ENCODE data around the gene SLC11A2.
"Not testable (repeated sequence)": the region's sequence is repeated elsewhere in the genome, so short reads cannot be mapped to it uniquely, and the experiment has no call there.

The SLC11A2 gene

GRCh38 chr12:50971946-50972345 is 54.2 kb downstream of the SLC11A2 start:
- CTCF ChIA-PET = interaction anchor here (1.0 to 3.4 kb wide), 2 partner anchors 11 to 14 kb away, joined by 3 to 18 read pairs; no protein-coding TSS in a partner anchor
- TF ChIP-seq, protein P1, sequence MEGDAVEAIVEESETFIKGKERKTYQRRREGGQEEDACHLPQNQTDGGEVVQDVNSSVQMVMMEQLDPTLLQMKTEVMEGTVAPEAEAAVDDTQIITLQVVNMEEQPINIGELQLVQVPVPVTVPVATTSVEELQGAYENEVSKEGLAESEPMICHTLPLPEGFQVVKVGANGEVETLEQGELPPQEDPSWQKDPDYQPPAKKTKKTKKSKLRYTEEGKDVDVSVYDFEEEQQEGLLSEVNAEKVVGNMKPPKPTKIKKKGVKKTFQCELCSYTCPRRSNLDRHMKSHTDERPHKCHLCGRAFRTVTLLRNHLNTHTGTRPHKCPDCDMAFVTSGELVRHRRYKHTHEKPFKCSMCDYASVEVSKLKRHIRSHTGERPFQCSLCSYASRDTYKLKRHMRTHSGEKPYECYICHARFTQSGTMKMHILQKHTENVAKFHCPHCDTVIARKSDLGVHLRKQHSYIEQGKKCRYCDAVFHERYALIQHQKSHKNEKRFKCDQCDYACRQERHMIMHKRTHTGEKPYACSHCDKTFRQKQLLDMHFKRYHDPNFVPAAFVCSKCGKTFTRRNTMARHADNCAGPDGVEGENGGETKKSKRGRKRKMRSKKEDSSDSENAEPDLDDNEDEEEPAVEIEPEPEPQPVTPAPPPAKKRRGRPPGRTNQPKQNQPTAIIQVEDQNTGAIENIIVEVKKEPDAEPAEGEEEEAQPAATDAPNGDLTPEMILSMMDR (IDR thresholded peaks at IDR 0.05; ENCODE audit: insufficient read depth, low read length, missing control alignments) = no peak
- POLR2A ChIA-PET = interaction anchor here (0.7 kb wide), 1 partner anchor 204 kb away, joined by 3 read pairs; no protein-coding TSS in a partner anchor
- DNase-seq (ENCODE audit: low read depth, low spot score) = no peak
- H3K4me3 ChIP-seq (ENCODE audit: low read depth, low read length) = no peak overlapping the region

GRCh38 chr12:50964432-50964831 is 61.8 kb downstream of the SLC11A2 start:
- POLR2A ChIA-PET = no interaction called here
- TF ChIP-seq, protein P1 (IDR thresholded peaks at IDR 0.05; ENCODE audit: insufficient read depth, low read length, missing control alignments) = no peak
- H3K4me3 ChIP-seq (ENCODE audit: low read depth, low read length) = no peak overlapping the region
- CTCF ChIA-PET = no interaction called here
- no peak for DNase-seq (ENCODE audit: low read depth, low spot score)

DNA sequence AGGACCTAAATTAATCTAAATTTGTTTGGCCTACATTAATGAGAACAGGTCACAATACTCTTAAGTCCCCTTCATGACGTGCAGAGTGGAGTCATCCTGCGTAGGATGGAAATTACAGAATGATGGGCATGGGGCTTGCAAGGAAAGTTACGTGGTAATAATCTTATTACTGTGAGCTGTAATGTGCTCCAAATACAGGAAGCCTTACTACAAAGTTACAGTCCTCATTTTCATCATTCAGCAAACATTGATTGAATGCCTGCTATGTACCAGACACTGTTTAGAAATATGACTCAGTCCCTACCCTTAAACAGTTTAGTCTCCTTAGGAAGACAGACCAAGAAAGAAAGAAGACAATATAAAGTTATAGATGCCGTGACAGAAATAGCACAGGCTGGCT is 64.5 kb downstream of the SLC11A2 start:
- ChIA-PET CTCF (no interaction called here), POLR2A (no interaction called here)
- TF ChIP-seq, protein P1 (IDR thresholded peaks at IDR 0.05; ENCODE audit: insufficient read depth, low read length, missing control alignments) = no peak
- no peak overlapping the region for H3K4me3 ChIP-seq (ENCODE audit: low read depth, low read length)
- DNase-seq (ENCODE audit: low read depth, low spot score) = no peak

GRCh38 chr12:50960130-50960529 is 66.1 kb downstream of the SLC11A2 start:
- H3K4me3 ChIP-seq (ENCODE audit: low read depth, low read length) = no peak overlapping the region
- TF ChIP-seq, protein P1 (IDR thresholded peaks at IDR 0.05; ENCODE audit: insufficient read depth, low read length, missing control alignments) = no peak
- no peak for DNase-seq (ENCODE audit: low read depth, low spot score)
- POLR2A ChIA-PET = interaction anchor here (0.8 kb wide), 1 partner anchor 25 kb away, joined by 3 read pairs; no protein-coding TSS in a partner anchor
- CTCF ChIA-PET = no interaction called here

DNA sequence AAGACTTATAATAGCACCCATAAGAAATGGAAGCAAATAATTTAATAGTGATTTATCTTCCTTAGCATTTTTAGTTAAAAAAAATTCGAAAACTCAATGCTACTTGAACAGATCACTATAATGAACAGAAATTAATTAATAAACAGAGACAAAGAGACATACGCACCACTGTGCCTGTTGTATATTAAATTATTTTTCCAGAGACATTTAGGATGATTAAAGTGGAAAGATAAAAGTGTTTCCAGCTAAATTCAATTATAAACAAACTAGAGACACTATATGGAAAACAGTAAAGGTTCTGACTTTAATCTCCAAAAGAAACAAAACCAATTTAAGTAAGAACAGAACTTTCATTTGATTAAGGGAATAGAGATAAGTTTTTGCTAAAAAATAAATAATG is 70.5 kb downstream of the SLC11A2 start:
- CTCF ChIA-PET = interaction anchor here (1.1 kb wide), 1 partner anchor 30 kb away, joined by 4 read pairs; no protein-coding TSS in a partner anchor

GRCh38 chr12:50955288-50955687 is 70.9 kb downstream of the SLC11A2 start:
- TF ChIP-seq, protein P1 (IDR thresholded peaks at IDR 0.05; ENCODE audit: insufficient read depth, low read length, missing control alignments) = no peak
- ChIA-PET CTCF (interaction anchor here (1.2 kb wide), 1 partner anchor 10 kb away, joined by 3 read pairs; no protein-coding TSS in a partner anchor), POLR2A (no interaction called here)
- H3K4me3 ChIP-seq (ENCODE audit: low read depth, low read length) = no peak overlapping the region
- DNase-seq (ENCODE audit: low read depth, low spot score) = no peak

More for the DNA sequence above, 70.5 kb downstream of the SLC11A2 start:
- TF ChIP-seq, protein P1 (IDR thresholded peaks at IDR 0.05; ENCODE audit: insufficient read depth, low read length, missing control alignments) = no peak
- no peak for DNase-seq (ENCODE audit: low read depth, low spot score)
- H3K4me3 ChIP-seq (ENCODE audit: low read depth, low read length) = no peak overlapping the region
- POLR2A ChIA-PET = no interaction called here

DNA sequence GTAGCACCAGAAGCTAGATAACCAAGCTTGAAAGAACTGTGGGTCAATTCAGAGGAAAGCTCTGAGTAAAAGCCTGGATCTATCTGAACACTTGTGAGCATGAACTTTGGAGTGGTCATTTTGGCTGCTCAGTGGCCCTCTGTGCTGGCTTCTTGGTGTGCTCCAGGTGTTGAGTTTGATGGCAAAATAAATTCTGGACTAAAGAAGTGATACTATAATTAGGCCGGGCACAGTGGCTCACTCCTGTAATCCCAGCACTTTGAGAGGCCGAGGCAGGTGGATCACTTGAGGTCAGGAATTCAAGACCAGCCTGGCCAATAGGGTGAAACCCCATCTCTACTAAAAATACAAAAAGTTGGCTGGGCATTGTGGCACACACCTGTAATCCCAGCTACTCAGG is 71.4 kb downstream of the SLC11A2 start:
- POLR2A ChIA-PET; DNase-seq (ENCODE audit: low read depth, low spot score); H3K4me3 ChIP-seq (ENCODE audit: low read depth, low read length): not testable (repeated sequence)
- CTCF ChIA-PET = interaction anchor here (1.2 kb wide), 1 partner anchor 10 kb away, joined by 3 read pairs; no protein-coding TSS in a partner anchor
